Esophagus muscularis mucosa (tissue), 4 donors: ENCODE measurements around the gene YEATS2. TPM values are rescaled to one million over a fixed set of nuclear protein-coding genes. Genes with fewer than 3 reads are reported as not detected.
A peak's percentile ranks its signal among the peaks of the same experiment; 100 is the strongest.

Source experiments
- DNase-seq: peaks from one replicate; pipeline ENCODE4 v3.0.0-alpha.2; 2017; ENCODE audit errors: extremely low spot score
- H3K27ac ChIP-seq, 4 donors: fragments of 200-600 bp; sonication (generic); replicated peaks in 1 of 4; 1 replicate in 3 of 4; 2 replicates in 1 of 4; pipeline ENCODE4 v1.5.1; 2016 to 2019; ENCODE audit warnings: mild to moderate bottlenecking in 1 of 4
- H3K27me3 ChIP-seq, 4 donors: fragments of 200-600 bp; sonication (generic); one replicate each; pipeline versions ENCODE4 v1.5.1 to v1.6.0; 2016 to 2019
- H3K36me3 ChIP-seq, 4 donors: fragments of 200-600 bp; sonication (generic); one replicate each; pipeline ENCODE4 v1.5.1; 2016 to 2019
- H3K4me1 ChIP-seq, 4 donors: fragments of 200-600 bp; sonication (generic); one replicate each; pipeline ENCODE4 v1.5.1; 2016 to 2019
- H3K4me3 ChIP-seq, 4 donors: fragments of 200-600 bp; sonication (generic); 1 replicate in 2 of 4; 2 replicates in 2 of 4; pipeline ENCODE4 v1.5.1; 2016 to 2019; ENCODE audit warnings: mild to moderate bottlenecking in 4 of 4, moderate library complexity in 1 of 4
- H3K9me3 ChIP-seq, 4 donors: fragments of 200-600 bp; sonication (generic); 1 replicate in 3 of 4; 2 replicates in 1 of 4; pipeline ENCODE4 v1.5.1; 2016 to 2019
- EP300 ChIP-seq: sonication (generic); formaldehyde crosslinking; IDR thresholded peaks from one replicate; pipeline ENCODE4 v1.6.1; 2017; ENCODE audit warnings: antibody characterized with exemption
- POLR2A ChIP-seq: fragments of 450-650 bp; IDR thresholded peaks from one replicate; pipeline ENCODE4 v1.6.1; 2017; ENCODE audit warnings: antibody characterized with exemption, moderate library complexity, mild to moderate bottlenecking, low read depth
- POLR2AphosphoS5 ChIP-seq, 2 donors: sonication (generic); formaldehyde crosslinking; IDR thresholded peaks; one replicate each; pipeline ENCODE4 v1.6.1; 2017; ENCODE audit warnings: antibody characterized with exemption in 2 of 2
- WGBS: methylation state at CpG from one replicate; pipeline ENCODE4 v1.1.5; 2018; 5-methylcytosine and 5-hydroxymethylcytosine counted together
- intact Hi-C: fragments of 100-400 bp; cut with DNase I; formaldehyde crosslinking; loops from one replicate; pipeline ENCODE4 v1.15.1; 2023
- total RNA-seq, 4 donors: library from RNA; depleted of rRNA; stranded (reverse); fragments of >200 nt; gene quantifications; one replicate each; pipeline versions ENCODE4 v1.1.0 to v1.2.1, GENCODE V29; 2016
- TF ChIP-seq, protein P1 (sequence below), 3 experiments: fragments of 200-600 bp in 2 of 3; fragments of 450-650 bp in 1 of 3; sonication (generic) in 2 of 3; IDR thresholded peaks; one replicate each; pipeline ENCODE4 v1.5.1; 2017 to 2019; ENCODE audit warnings: antibody characterized with exemption in 3 of 3, mild to moderate bottlenecking in 2 of 3, moderate library complexity in 1 of 3

The YEATS2 gene
- total RNA-seq, 4 donors from 2014 or later = 18.2 to 34.3 (median 29.5) TPM

DNA sequence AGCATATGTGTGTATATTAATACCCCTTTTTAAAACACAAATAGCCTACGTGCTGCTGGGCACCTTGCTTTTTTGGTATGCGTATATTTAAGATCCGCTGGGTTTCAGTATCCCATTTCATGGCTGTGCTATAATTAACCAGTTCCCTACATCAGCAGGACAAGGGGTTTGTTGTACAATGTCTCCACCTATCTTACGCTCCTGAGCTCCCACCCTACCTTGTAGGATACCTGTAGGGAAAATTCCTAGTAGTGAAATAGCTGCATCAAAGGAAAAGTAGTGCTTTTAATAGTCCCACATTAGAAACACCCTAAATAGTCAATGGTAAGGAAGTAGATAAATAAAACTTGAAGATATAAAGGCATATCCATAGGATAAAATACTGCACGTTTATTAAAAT is 126.4 kb downstream of the YEATS2 start:
- Histone ChIP-seq H3K4me3 (no peak overlapping the region), H3K36me3 (peaks cover 0 to 19% (median 10%) of the 10 kb centered on the region in 4 donors), H3K4me1 (peaks cover 14 to 23% (median 20%) of the 10 kb centered on the region in 4 donors), H3K9me3 (no peaks in the 10 kb centered on the region), H3K27me3 (no peaks in the 10 kb centered on the region), H3K27ac (no peak overlapping the region)
- no peak for DNase-seq
- TF ChIP-seq POLR2A = no peak
- no peak for TF ChIP-seq EP300
- no peak for TF ChIP-seq POLR2AphosphoS5 (IDR thresholded peaks at IDR 0.05)
- TF ChIP-seq, protein P1, sequence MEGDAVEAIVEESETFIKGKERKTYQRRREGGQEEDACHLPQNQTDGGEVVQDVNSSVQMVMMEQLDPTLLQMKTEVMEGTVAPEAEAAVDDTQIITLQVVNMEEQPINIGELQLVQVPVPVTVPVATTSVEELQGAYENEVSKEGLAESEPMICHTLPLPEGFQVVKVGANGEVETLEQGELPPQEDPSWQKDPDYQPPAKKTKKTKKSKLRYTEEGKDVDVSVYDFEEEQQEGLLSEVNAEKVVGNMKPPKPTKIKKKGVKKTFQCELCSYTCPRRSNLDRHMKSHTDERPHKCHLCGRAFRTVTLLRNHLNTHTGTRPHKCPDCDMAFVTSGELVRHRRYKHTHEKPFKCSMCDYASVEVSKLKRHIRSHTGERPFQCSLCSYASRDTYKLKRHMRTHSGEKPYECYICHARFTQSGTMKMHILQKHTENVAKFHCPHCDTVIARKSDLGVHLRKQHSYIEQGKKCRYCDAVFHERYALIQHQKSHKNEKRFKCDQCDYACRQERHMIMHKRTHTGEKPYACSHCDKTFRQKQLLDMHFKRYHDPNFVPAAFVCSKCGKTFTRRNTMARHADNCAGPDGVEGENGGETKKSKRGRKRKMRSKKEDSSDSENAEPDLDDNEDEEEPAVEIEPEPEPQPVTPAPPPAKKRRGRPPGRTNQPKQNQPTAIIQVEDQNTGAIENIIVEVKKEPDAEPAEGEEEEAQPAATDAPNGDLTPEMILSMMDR (IDR thresholded peaks at IDR 0.05) = no peak
- intact Hi-C loops = no loop called here
- WGBS = 83% methylated on average over 5 of the region's 5 CpGs

DNA sequence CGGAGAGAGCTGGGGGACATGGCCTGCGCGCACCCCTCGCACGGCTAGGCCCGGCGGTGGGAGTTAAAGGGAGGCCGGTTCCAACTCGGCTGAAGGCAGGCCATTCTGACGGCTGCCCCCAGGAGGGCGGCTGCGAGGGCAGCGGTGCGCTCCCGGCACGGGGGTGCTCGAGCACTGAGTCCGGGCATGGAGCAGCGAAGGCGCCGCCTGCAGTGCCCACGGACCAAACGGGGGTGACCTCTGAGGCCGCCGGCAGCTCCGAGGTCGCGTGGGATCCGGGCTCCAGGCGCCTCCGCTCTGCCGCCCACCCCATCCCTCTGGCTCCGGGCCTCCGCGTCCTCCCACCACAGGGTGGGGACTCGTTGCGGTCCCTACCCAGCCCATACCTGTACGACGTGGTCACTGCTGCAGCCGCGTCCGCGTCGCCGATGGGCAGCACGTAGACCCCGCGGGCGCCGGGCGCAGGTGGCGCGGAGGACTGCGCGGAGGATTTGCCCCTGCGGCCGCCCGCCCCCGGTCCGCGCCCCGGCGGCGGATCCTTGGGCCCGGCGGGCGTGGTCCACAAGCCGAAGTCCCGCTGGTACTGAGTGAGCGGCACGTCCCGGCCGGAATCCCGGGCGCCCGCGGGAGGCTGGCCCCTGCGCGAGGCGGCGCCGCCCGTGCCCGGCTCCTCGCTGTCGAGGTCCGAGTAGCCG is 127.3 kb downstream of the YEATS2 start:
- Histone ChIP-seq H3K4me3 (peak overlapping the region; percentile 63 to 68 (median 64)), H3K9me3 (no peaks in the 10 kb centered on the region), H3K4me1 (peaks cover 14 to 23% (median 20%) of the 10 kb centered on the region in 4 donors), H3K36me3 (peaks cover 0 to 26% (median 17%) of the 10 kb centered on the region in 4 donors), H3K27ac (peak overlapping the region in 2 of 4 donors; percentile 38 to 51), H3K27me3 (no peaks in the 10 kb centered on the region)
- intact Hi-C loops = no loop called here
- 0% methylated on average over 12 of the region's 88 CpGs for WGBS
- TF ChIP-seq POLR2A (no peak), POLR2AphosphoS5 (IDR thresholded peaks at IDR 0.05) (no peak), EP300 (no peak)
- TF ChIP-seq, protein P1 (IDR thresholded peaks at IDR 0.05) = no peak
- no peak for DNase-seq

DNA sequence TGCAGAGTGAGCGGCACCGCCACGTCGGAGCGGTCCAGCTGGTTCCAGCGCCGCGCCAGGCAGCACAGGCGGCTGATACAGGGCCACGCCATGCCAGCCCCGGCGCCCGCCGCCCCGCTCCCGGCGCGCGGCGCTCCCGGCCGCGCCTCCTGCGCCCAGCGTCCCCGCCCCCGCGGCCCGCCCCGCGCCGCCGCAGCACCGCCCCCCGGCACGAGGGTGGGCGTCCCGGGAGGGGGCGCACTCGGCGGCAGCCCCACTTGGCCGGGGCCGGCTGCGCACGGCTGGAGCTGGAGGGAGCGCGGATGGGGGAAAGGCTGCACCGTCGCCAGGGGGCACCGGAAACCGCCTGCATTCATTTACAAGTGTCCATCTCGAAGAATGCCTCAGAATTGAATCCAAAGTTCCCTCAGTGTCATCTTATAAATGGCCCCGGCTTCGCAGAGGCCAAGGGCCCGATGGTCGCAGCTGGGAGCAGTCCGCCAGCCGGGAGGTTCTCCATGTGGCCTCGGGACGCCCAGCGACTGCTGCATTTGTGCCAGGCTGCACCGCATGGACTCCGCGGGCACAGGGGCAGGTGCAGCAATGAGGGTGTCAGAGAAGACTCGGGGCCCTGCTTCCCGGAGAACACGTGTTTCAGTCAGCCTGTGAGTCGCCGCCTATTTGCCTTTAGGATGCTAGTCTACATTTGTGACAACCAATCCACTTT is 128.0 kb downstream of the YEATS2 start, which contains the start of gene MAP6D1:
TSS of gene MAP6D1 (minus strand) at position 122 of the 706 bp plus-strand sequence. CDS start at position 92, 30 bp downstream.
- no peaks in the 10 kb centered on the region for H3K9me3 ChIP-seq
- H3K36me3 ChIP-seq = peaks cover 5 to 33% (median 22%) of the 10 kb centered on the region in 4 donors
- no peaks in the 10 kb centered on the region for H3K27me3 ChIP-seq
- peak; percentile 53 for DNase-seq
- peaks cover 14 to 23% (median 20%) of the 10 kb centered on the region in 4 donors for H3K4me1 ChIP-seq
- intact Hi-C loops = no loop called here
- 20% methylated on average over 4 of the region's 69 CpGs for WGBS
- TF ChIP-seq, protein P1 (IDR thresholded peaks at IDR 0.05) = peak in 2 of 3 experiments; percentile 14 to 26
- TF ChIP-seq POLR2AphosphoS5 (IDR thresholded peaks at IDR 0.05) = no peak
- peak within 1 kb of the TSS; percentile 63 to 68 (median 64) for H3K4me3 ChIP-seq
- H3K27ac ChIP-seq = peak within 1 kb of the TSS in 2 of 4 donors; percentile 38 to 51

DNA sequence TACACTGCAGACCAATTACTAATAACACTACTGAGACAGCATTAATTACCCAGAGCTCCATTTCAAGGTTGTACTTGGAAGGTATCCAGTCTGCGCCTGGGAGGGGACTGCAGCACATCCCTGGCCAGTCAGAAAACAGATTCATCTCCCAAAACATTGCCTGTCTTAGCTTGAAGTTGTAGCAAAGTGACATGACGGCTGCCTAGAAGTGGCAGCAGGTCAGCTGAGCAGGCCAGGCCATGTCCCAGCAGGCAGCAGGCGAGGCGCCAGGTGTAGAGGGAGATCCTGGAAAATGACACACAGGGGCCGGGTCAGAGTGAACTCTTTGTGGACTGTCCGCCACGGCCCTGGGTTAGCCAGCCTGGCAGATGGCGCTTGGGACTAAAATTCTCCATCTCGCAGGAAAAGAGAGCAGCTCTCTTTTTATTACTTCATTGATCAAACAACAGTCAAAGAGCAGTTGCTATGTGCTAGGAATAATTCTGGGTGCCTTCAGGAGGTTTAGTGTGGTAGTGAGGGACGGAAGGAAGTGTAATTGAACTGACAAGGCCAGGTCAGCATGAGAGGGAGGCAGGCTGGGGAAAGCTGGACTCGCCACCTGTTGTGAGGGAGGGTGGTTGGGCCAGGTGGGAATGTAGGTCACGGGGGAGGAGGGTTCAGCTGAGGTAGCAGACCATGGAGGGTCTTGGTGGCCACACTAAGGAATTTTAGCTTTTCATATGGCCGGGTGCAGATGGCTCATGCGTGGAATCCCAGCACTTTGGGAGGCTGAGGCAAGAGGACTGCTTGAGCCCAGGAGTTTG is 129.1 kb downstream of the YEATS2 start:
- intact Hi-C loops = no loop called here
- Histone ChIP-seq H3K9me3 (no peaks in the 10 kb centered on the region), H3K27me3 (no peaks in the 10 kb centered on the region), H3K4me1 (peaks cover 14 to 23% (median 20%) of the 10 kb centered on the region in 4 donors), H3K27ac (no peak overlapping the region), H3K36me3 (peaks cover 12 to 44% (median 29%) of the 10 kb centered on the region in 4 donors), H3K4me3 (no peak overlapping the region)
- TF ChIP-seq EP300 (no peak), POLR2AphosphoS5 (IDR thresholded peaks at IDR 0.05) (no peak)
- TF ChIP-seq, protein P1 (IDR thresholded peaks at IDR 0.05) = no peak
- WGBS = 97% methylated on average over 8 of the region's 14 CpGs
- peak; percentile 55 for DNase-seq
